UCSD-AML1 (cell line): ENCODE data around the gene TECPR1.
A peak's percentile ranks its signal among the peaks of the same experiment; 100 is the strongest.

Source experiments
- DNase-seq: peaks from one replicate; lab custom pipeline; 2025; ENCODE audit not compliant: unreplicated experiment; lab: John Stamatoyannopoulos, UW

TECPR1 gene

DNA sequence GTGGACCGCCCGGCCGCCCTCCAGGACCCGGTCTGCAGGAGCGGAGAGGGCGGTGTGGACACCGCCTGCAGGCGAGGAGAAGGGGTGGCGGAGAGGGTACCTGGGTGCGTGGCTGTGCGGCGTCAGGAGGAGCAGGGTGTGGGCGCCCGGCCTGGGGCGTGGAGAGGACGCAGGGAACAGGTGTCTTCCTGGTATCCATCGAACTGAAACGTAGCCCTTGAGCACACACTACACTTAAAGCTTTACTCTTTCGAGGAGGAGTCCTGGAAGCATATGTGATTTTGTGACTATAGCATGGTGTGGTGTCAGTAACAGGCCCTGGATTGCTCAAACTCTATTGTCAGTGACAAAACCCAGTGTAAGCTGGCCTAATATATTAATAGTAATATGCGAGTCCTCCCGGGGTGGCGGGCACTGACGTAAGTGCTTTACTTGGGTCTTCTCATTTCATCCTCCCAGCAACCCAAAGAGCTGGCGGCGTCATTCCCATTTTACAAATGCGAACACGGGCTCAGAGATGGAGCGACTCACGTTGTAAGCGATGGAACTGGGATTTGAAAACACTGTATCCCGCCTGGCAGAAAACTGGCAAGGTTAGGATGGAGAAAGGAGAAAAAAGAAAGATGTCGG, 508 bp upstream of the TECPR1 start:
- no peak for DNase-seq

GRCh38 chr7:98251231-98251600, 816 bp downstream of the TECPR1 start:
- no peak for DNase-seq

DNA sequence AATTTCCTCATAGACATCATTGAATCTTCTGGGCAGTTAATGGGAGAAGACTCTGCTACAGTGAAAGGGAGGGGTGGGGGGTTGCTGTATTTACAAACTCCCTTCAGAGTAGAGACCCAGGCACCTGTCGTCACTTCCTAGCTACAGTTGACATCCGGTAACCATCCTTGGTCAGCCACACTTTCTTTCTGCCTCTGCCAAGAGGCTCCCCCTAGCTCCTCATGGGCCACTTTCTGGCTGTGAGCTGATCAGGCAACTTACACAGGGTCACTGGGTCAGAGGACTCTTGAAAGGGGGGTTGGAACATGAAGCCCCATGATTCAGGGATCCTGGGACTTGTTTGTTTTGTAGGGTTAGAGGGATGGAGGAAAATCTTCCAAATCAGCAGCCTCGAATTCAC, 1.2 kb downstream of the TECPR1 start:
- DNase-seq, result peak; percentile 11

- no peak for DNase-seq
These were observed 2.9 kb downstream of the TECPR1 start for GRCh38 chr7:98249106-98249505.

DNA sequence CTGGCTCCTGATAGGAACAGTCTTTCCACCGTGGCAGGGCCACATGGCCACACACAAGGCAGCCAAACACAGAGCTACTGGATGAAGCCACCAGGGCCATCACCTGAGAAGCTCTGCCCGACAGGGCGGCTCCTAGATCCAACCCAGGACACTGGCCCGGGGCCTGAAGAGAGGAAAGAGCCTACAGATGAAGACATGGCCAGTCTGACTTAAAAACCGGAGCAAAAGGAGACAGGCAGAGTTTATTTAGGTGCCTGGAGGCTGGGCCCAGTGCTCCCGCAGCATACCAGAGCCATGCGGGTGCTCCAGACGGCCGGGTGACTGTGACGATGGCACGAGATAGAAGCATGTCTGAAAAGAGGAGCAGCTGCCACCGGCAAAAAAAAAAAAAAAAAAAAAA, 3.9 kb downstream of the TECPR1 start:
- DNase-seq, result no peak

- no peak for DNase-seq
These were observed 7.2 kb downstream of the TECPR1 start for GRCh38 chr7:98244871-98245270.

- DNase-seq, result no peak
These were observed 9.1 kb downstream of the TECPR1 start for GRCh38 chr7:98242934-98243333.

DNA sequence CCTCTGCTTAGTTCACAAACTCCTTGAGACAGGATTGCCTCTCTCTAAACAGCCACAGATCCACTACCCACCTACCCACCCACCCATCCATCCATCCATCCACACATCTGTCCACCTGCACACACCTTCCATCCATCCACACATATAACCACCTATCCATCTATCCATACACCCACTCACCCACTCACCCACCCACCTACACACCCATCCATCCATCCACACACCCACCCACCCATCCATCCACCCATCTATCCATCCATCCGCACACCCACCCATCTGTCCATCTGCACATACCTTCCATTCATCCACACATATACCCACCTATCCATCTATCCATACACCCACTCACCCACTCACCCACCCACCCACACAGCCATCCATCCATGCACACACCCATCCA, 9.7 kb downstream of the TECPR1 start:
- no peak for DNase-seq

DNA sequence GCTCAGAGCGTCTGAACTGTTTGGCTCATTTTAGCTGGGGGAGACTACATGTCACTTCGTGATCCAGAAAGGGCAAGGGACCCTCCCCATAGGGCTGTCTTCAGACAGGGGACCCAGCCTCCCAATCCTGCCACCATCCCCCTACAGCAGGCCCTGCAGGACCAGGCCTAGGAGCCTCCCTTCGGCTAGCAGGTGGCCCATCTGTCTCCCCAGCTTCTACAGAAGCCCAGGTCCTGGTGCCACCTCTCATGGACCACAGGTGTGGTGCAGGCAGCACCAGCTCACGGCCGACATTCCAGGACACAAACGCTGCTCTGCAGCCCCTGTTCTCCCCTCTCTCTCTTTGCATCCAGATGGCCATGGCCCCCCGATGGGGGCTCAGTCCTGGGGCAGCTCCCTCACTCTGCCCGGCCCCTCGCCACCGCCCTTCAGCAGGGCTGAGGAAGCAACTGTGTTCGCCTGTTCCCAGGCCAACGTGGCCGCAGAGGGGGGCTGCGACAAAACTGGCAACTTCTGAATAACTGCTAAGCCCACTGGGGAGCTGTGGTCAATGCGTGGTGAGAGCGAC, 10.3 kb downstream of the TECPR1 start:
- no peak for DNase-seq

DNA sequence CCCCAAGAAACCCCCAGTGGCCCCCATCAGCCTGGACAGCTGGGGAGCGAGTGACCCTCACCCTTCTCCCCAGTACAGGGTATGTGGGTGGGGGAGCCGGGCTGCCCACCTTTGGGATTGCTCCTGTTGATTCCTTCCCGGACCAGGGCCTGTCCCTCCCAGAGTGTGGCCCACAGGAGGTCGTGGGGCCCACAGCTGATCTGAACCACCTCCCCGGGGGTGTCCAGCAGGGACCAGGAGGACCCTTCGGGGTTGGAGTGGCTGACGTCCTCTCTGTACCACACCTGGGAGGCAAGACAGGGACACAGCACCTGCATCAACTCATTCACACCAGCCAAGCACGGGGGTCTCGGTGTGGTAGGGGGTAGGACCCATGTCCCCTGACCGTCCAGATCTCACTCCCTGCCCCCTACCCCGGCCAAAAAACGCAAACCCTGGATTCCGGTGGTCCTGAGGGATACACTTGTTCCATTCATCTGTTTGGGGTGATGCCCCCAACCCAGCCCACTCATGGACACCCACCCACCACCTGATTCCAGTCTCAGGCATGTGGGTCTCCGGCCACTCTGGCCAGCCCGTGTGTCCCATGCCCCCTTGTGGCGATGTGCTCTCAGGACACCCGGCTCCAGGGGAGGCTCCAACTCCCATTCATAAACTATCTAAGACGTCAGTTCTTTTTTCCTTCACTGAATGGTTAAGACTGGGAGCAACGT, 10.9 kb downstream of the TECPR1 start:
- peak; percentile 12 for DNase-seq

GRCh38 chr7:98238976-98239375, 13.1 kb downstream of the TECPR1 start:
- DNase-seq, result no peak

- DNase-seq, result no peak
These were observed 14.0 kb downstream of the TECPR1 start for GRCh38 chr7:98238076-98238475.

GRCh38 chr7:98236355-98237185, 15.5 kb downstream of the TECPR1 start:
- no peak for DNase-seq

GRCh38 chr7:98235901-98236300, 16.1 kb downstream of the TECPR1 start:
- DNase-seq, result no peak

- no peak for DNase-seq
These were observed 17.4 kb downstream of the TECPR1 start for GRCh38 chr7:98234429-98235147.

DNA sequence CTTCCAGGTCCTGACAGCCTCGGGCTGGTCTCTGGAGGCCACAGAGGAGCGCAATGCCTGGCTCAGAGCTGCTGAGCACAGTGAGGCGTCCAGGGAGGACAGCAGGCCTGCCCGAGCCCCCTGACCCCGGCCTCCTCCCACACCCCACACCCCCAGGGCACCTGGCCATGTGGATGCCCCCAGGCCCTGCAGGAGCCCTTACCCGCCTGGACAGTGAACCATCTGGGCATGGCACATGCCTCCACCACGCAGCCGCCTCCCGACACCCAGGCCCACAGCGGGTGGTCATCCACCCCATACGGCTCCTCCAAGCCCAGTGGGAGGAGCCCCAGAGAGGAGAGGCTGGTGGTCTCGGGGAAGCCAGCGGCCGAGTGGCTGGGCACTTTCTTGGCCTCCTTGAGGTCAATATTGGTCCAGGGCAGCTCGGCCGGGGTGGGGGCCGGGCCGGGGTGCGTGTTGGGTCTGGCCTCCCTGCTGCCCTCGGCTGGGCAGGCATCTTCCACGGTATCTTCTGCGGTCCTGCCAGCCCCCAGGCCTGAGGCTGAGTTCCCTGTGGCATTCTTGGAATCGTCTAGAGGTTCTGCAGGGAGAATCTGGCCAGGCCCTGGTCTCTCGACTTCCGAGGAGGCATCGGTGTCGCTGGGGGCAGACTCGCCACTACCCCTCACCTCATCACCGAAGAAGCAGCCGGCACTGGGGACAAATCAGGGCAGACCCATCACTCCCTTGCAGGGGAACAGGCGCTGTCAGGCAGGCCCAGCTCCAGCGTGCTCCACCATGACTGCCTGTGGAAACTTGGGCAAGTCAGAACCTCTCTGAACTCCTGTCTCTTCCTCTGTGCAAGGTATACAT, 18.6 kb downstream of the TECPR1 start:
- DNase-seq, result no peak

DNA sequence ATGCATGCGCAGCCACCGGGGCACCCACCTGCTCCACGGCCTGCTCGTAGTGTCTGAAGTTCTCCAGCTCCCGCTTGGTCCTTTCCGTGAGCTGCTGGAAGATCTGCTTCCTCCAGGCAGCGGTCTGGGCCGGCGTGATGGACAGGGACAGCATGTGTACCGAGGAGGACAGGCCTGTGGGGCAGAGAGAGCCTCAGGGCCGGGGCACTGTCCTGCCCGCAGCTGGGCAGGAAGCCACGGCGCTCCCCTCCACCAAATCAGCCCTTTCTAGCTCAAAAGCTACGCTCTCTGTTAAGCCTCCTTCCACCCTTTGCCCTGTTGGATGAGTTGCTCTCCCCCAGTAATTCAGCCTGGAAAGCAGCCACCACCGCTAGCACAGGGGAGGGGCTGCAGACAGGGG, 19.2 kb downstream of the TECPR1 start:
- no peak for DNase-seq

DNA sequence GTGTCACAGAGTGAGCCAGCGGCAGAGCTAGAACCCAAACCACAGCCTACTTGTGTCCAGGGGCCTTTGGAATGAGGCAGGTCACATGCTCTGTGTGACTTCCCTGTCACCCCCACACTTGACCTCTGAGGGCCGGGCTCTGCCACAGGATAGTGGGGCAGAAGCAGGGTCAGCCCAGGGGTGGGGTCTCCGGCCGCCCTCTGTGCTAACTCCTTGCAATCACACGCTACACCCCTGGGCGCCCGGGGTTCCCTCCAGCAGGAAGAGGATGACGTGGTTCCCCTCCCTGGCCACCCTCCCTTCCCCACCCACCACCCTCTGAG, 19.8 kb downstream of the TECPR1 start:
- no peak for DNase-seq

DNA sequence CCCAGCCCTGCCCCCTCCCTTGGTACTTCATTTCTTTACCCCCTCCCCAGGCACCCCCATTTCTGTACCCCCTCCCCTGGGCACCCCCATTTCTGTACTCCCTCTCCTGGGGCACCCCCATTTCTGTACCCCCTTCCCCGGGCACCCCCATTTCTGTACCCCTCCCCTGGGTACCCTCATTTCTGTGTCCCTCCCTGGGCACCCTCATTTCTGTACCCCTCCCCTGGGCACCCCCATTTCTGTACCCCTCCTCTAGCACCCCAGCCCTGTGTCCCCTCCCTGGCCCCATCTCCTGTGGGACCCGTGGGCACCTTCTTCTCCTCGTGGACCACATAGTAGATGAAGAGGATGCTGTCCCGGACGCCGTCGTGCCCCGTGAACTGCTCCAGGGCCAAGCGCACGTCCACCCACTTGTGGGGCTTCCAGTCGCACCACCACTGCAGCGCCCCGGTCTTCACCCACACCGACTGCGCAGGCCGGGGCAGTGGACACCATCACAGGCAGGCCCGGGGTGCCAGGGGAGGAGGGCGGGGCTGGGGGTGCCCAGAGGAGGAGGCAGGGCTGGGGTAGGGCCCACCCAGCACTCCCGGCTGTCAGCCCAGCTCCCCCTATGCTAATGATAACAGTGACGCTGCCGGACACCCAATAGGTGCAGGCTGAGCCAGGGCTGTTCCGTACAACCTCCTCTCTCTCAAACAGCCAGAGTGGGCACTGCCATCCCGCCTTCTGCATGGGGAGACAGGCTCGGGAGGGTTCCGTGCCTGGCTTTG, 20.4 kb downstream of the TECPR1 start:
- DNase-seq, result no peak
